Measurements from ENCODE around the gene HOTAIR. TPM values are rescaled to one million over a fixed set of nuclear protein-coding genes. Genes with fewer than 3 reads are reported as not detected.
A peak's percentile ranks its signal among the peaks of the same experiment; 100 is the strongest.

HOTAIR gene
- total RNA-seq, 1 donor from 2014 or later: not detected

- Mint-ChIP-seq H3K27me3 (peaks cover 82% of the 10 kb centered on the region), H3K36me3 (ENCODE audit: low read depth) (no peaks in the 10 kb centered on the region), H3K4me3 (no peak overlapping the region), H3K27ac (no peak overlapping the region), H3K9me3 (peaks cover 5% of the 10 kb centered on the region), H3K4me1 (peaks cover 19% of the 10 kb centered on the region)
- POLR2A ChIA-PET: no interaction called here
- intact Hi-C loops (cut with micrococcal nuclease): loop anchor here (5.0 to 10.0 kb wide), 2 partner anchors 32 to 275 kb away; partner anchors contain the start of gene HOXC13
- DNase-seq: no peak
- CTCF ChIA-PET: interaction anchor here (1.2 kb wide), 1 partner anchor 232 kb away, joined by 5 read pairs; no protein-coding TSS in a partner anchor
- TF ChIP-seq, protein P1, sequence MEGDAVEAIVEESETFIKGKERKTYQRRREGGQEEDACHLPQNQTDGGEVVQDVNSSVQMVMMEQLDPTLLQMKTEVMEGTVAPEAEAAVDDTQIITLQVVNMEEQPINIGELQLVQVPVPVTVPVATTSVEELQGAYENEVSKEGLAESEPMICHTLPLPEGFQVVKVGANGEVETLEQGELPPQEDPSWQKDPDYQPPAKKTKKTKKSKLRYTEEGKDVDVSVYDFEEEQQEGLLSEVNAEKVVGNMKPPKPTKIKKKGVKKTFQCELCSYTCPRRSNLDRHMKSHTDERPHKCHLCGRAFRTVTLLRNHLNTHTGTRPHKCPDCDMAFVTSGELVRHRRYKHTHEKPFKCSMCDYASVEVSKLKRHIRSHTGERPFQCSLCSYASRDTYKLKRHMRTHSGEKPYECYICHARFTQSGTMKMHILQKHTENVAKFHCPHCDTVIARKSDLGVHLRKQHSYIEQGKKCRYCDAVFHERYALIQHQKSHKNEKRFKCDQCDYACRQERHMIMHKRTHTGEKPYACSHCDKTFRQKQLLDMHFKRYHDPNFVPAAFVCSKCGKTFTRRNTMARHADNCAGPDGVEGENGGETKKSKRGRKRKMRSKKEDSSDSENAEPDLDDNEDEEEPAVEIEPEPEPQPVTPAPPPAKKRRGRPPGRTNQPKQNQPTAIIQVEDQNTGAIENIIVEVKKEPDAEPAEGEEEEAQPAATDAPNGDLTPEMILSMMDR (IDR thresholded peaks at IDR 0.05): no peak
- no peak for ATAC-seq (ENCODE audit: low read depth)
These were observed 5.0 kb downstream of the HOTAIR start for GRCh38 chr12:53969588-53970259.

DNA sequence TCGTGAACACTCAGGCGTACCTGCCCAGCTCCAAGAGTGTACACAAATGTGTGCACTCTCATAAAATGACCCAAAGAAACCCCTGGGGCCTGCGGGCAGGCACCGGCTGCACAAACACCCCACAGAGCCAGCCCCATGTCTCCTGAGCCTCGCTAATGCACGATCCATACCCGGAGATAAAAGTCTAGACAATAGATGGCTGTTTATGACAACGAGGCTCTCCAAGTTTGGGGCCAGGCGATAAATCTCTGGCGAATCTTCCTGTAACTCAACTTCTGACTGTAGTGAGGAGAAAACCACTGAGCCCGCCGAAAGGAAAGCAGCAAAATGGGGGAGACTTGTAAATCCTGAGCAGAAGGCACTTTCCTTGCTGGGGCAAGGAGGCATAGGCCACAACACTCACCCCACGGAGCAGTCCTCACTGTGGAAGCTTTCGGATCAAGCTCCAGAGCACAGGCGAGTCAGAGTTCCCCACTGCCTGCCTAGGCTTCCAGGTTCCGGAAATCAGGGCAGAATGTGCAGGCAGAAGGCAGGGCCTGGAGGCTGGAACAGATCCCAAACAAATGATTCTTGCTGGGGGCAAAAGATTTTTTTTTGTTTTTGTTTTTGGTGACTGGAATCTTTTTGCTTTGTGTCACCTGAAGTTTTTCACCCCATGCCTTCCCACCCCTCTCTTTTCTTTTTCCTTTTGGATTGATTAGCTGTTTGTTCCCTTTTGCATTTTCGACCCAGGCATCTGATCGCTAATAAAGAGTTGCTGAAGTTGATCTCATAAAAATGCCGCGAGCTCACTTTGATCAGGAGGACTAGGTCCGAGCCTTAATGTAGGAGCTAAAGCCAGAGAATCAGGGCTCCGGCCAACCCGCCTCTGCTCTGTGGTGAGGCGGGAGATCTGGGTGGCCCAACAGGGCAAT, 6.3 kb downstream of the HOTAIR start:
- ChIA-PET POLR2A (no interaction called here), CTCF (no interaction called here)
- ATAC-seq (ENCODE audit: low read depth) (no peak), DNase-seq (no peak)
- no peak overlapping the region for H3K27ac Mint-ChIP-seq
- peaks cover 88% of the 10 kb centered on the region for H3K27me3 Mint-ChIP-seq
- peaks cover 5% of the 10 kb centered on the region for H3K9me3 Mint-ChIP-seq
- TF ChIP-seq, protein P1 (IDR thresholded peaks at IDR 0.05): no peak
- no peaks in the 10 kb centered on the region for H3K36me3 Mint-ChIP-seq (ENCODE audit: low read depth)
- peaks cover 28% of the 10 kb centered on the region for H3K4me1 Mint-ChIP-seq
- H3K4me3 Mint-ChIP-seq: no peak overlapping the region
- intact Hi-C loops (cut with micrococcal nuclease): loop anchor here (10.0 kb wide), 1 partner anchor 274 kb away; no protein-coding TSS in a partner anchor

DNA sequence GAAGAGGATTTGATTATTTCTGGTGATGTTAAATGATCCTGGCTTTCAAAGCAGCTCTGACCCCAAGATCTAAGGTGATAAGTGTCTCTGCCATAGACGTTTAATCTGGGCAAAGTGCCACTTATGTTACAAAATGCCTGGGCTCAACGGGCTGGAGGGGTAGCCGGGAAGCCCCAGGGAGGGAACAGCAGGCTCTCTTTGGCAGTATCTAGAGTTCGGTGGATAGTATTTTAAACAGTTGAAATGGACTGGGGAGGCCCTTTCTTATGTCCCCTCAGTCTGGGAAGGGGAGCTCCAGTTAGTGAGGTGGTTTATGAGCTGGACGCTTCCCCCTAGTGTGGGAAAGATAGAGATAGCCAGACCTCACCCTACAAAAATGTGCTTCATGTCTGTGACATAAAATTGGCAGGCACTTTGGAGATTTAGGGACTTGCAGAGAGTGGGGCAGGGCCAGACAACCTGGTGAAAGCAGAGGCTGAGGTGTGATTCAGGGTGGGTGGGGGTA, 7.3 kb downstream of the HOTAIR start:
- Mint-ChIP-seq H3K27ac (peak overlapping the region; percentile 1), H3K4me1 (peaks cover 24% of the 10 kb centered on the region), H3K27me3 (peaks cover 88% of the 10 kb centered on the region), H3K4me3 (no peak overlapping the region), H3K36me3 (ENCODE audit: low read depth) (no peaks in the 10 kb centered on the region), H3K9me3 (peaks cover 5% of the 10 kb centered on the region)
- POLR2A ChIA-PET: no interaction called here
- CTCF ChIA-PET: no interaction called here
- intact Hi-C loops (cut with micrococcal nuclease): loop anchor here (10.0 kb wide), 1 partner anchor 273 kb away; no protein-coding TSS in a partner anchor
- TF ChIP-seq, protein P1 (IDR thresholded peaks at IDR 0.05): no peak
- ATAC-seq (ENCODE audit: low read depth) (no peak), DNase-seq (no peak)

DNA sequence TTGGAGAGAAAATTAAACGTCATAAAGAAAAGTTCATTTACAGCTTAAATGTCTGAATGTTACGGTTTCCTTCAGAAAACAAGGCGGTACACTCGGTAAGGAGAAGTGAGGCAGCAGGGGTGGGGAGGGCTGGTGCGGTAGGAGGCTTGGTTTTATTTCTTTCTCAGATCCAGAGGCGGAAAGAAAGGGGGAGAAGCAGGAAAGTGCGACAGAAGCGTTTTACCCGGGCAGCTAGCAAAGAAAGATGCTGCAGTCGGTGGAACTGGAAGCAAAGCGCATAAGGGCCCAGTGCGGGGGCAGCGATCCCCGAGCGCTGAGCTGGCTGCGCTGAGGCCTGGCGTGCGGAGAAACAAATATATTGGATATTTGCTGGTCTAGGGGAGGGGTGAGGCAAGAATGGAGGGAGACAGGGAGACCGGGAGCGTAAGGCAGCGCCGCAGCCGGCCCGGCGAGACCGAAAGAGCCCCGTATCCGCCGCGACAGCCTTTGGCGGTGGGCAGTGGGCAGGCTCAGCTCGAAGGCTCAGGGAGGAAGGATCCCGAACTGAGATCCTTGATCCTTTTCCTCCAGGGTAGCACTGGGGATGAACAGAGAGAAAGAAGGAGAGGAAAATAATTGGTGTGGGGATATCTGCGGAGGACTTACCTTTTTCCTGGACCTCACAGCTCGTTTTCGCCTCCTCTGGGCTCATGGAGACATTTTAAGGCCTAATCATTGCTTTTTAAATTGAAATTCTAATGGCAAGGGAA, 8.2 kb downstream of the HOTAIR start:
- TF ChIP-seq, protein P1 (IDR thresholded peaks at IDR 0.05): no peak
- peaks cover 24% of the 10 kb centered on the region for H3K4me1 Mint-ChIP-seq
- CTCF ChIA-PET: no interaction called here
- H3K4me3 Mint-ChIP-seq: peak overlapping the region; percentile 7
- intact Hi-C loops (cut with micrococcal nuclease): loop anchor here (10.0 kb wide), 1 partner anchor 272 kb away; no protein-coding TSS in a partner anchor
- POLR2A ChIA-PET: no interaction called here
- H3K27ac Mint-ChIP-seq: no peak overlapping the region
- DNase-seq: no peak
- H3K9me3 Mint-ChIP-seq: peaks cover 3% of the 10 kb centered on the region
- H3K27me3 Mint-ChIP-seq: peaks cover 85% of the 10 kb centered on the region
- no peak for ATAC-seq (ENCODE audit: low read depth)
- H3K36me3 Mint-ChIP-seq (ENCODE audit: low read depth): no peaks in the 10 kb centered on the region

Data from activated B cell treated with CpG ODN at 0.5 μM for 24 hours (primary cell).